IPS-15b (cell line): Measurements from ENCODE around the gene TK2.

Experiments
- H3K27me3 ChIP-seq: one replicate; pipeline ENCODE4 v1.6.1; 2013; ENCODE audit warnings: low read length; ENCODE audit not compliant: control insufficient read depth, insufficient read depth
- H3K36me3 ChIP-seq: one replicate; pipeline ENCODE4 v1.6.1; 2013; ENCODE audit warnings: low read length; ENCODE audit not compliant: control insufficient read depth, insufficient read depth
- H3K4me1 ChIP-seq: one replicate; pipeline ENCODE4 v1.6.1; 2013; ENCODE audit warnings: mild to moderate bottlenecking, low read length; ENCODE audit not compliant: control insufficient read depth, insufficient read depth
- H3K4me3 ChIP-seq: one replicate; pipeline ENCODE4 v1.5.1; 2013; ENCODE audit warnings: low read depth, low read length
- H3K9ac ChIP-seq: one replicate; pipeline ENCODE4 v1.6.1; 2013; ENCODE audit warnings: low read depth, mild to moderate bottlenecking, low read length
- H3K9me3 ChIP-seq: one replicate; pipeline ENCODE4 v1.6.1; 2013; ENCODE audit warnings: mild to moderate bottlenecking, low read length; ENCODE audit not compliant: control insufficient read depth, insufficient read depth

The TK2 gene

GRCh38 chr16:66458292-66458691 lies 91.6 kb downstream of the TK2 start:
- H3K27me3 ChIP-seq, result peaks cover 3% of the 10 kb centered on the region
- no peak overlapping the region for H3K4me3 ChIP-seq
- no peaks in the 10 kb centered on the region for H3K36me3 ChIP-seq

More at GRCh38 chr16:66458292-66458691, 91.6 kb downstream of the TK2 start:
- no peaks in the 10 kb centered on the region for H3K9me3 ChIP-seq
- no peaks in the 10 kb centered on the region for H3K4me1 ChIP-seq
- no peak overlapping the region for H3K9ac ChIP-seq
